K562 (cell line): ENCODE results near the gene CTBP2.

Experiments
- HDAC2 ChIP-seq: fragments of 450-650 bp; IDR thresholded peaks from 2 replicates; pipeline ENCODE4 v1.6.1; 2016; ENCODE audit warnings: mild to moderate bottlenecking
- ZNF146 ChIP-seq: IDR thresholded peaks from one replicate; pipeline ENCODE4 v1.6.1; 2018; ENCODE audit warnings: missing compliant biosample characterization; ENCODE audit not compliant: unreplicated experiment
- TF ChIP-seq, protein P1 (sequence below), 2 experiments: fragments of 450-650 bp in 1 of 2; sonication (generic) in 1 of 2; formaldehyde crosslinking in 1 of 2; IDR thresholded peaks in 1 of 2; conservative IDR thresholded peaks in 1 of 2; 2 replicates each; pipeline versions ENCODE4 v1.6.1 to v1.8.1; 2016 to 2023; ENCODE audit warnings: mild to moderate bottlenecking in 2 of 2, moderate library complexity in 2 of 2, inconsistent platforms in 1 of 2, missing genetic modification reagents in 1 of 2

- TF ChIP-seq HDAC2 (no peak), ZNF146 (CRISPR knock-in tag) (no peak)
- TF ChIP-seq, protein P1, sequence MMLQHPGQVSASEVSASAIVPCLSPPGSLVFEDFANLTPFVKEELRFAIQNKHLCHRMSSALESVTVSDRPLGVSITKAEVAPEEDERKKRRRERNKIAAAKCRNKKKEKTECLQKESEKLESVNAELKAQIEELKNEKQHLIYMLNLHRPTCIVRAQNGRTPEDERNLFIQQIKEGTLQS (IDR thresholded peaks at IDR 0.05): no peak
- TF ChIP-seq, protein P1 (CRISPR knock-in tag; conservative IDR thresholded peaks at IDR 0.05): no peak
Measured at GRCh38 chr10:125085258-125086054, 74.9 kb downstream of the CTBP2 start.
